SK-N-SH (cell line): ENCODE measurements around the gene PPP1R14C. TPM values are rescaled to one million over a fixed set of nuclear protein-coding genes. Genes with fewer than 3 reads are reported as not detected.

Source experiments
- CTCF ChIA-PET: fragments of 300-600, 350-600 bp; formaldehyde crosslinking; extraction: SDS; loops from one replicate; lab custom pipeline; 2021; lab: Yijun Ruan, JAX
- POLR2A ChIA-PET: fragments of 350-600 bp; sonication (Branson Sonifier 250); formaldehyde crosslinking; extraction: SDS; loops from one replicate; lab custom pipeline; 2020; ENCODE audit warnings: antibody characterized with exemption, inconsistent platforms; lab: Yijun Ruan, JAX
- DNase-seq: peaks from one replicate; pipeline ENCODE4 v3.0.0; 2012
- H2AFZ ChIP-seq: fragments of 200-600 bp; sonication (generic); 2 replicates; pipeline ENCODE4 v1.8.1; 2016; ENCODE audit warnings: antibody characterized with exemption, mild to moderate bottlenecking, low read depth
- H3F3A ChIP-seq: fragments of 200-600 bp; sonication (generic); replicated peaks from 2 replicates; pipeline ENCODE3; 2016; ENCODE audit warnings: antibody characterized with exemption, mild to moderate bottlenecking; ENCODE audit not compliant: insufficient read depth
- H3K27ac ChIP-seq, 2 experiments: fragments of 200-500 bp in 1 of 2; fragments of 200-600 bp in 1 of 2; sonication (Bioruptor generic) in 1 of 2; sonication (generic), shearing (Covaris generic) in 1 of 2; 2 replicates each; pipeline versions ENCODE4 v1.5.1 to v1.6.1; 2014 to 2016; ENCODE audit warnings: low read depth in 2 of 2, inconsistent platforms in 1 of 2, low read length in 1 of 2, mild to moderate bottlenecking in 1 of 2, mixed read lengths in 1 of 2
- H3K27me3 ChIP-seq: fragments of 200-600 bp; sonication (generic), shearing (Covaris generic); 2 replicates; pipeline ENCODE4 v1.6.1; 2016; ENCODE audit warnings: mixed run types; ENCODE audit not compliant: insufficient read depth
- H3K36me3 ChIP-seq, 2 experiments: fragments of 200-500 bp in 1 of 2; fragments of 200-600 bp in 1 of 2; sonication (Bioruptor generic) in 1 of 2; sonication (generic) in 1 of 2; replicated peaks in 1 of 2; 2 replicates each; pipeline versions ENCODE3 to v1.5.1; 2014 to 2016; ENCODE audit warnings: low read length in 1 of 2, mild to moderate bottlenecking in 1 of 2; ENCODE audit not compliant: insufficient read depth in 2 of 2, control insufficient read depth in 1 of 2
- H3K4me1 ChIP-seq, 2 experiments: fragments of 200-500 bp in 1 of 2; fragments of 200-600 bp in 1 of 2; sonication (Bioruptor generic) in 1 of 2; sonication (generic), shearing (Covaris generic) in 1 of 2; 2 replicates each; pipeline versions ENCODE4 v1.5.1 to v1.6.1; 2014 to 2016; ENCODE audit warnings: low read depth in 1 of 2, low read length in 1 of 2, mixed run types in 1 of 2; ENCODE audit not compliant: insufficient read depth in 2 of 2, control insufficient read depth in 1 of 2
- H3K4me2 ChIP-seq: fragments of 200-600 bp; sonication (generic), shearing (Covaris generic); 2 replicates; pipeline ENCODE4 v1.6.1; 2017; ENCODE audit warnings: mixed run types
- H3K4me3 ChIP-seq, 2 experiments: fragments of 200-500 bp in 1 of 2; fragments of 200-600 bp in 1 of 2; sonication (Bioruptor generic) in 1 of 2; sonication (generic), shearing (Covaris generic) in 1 of 2; 2 replicates each; pipeline versions ENCODE4 v1.5.1 to v1.8.1; 2014 to 2016; ENCODE audit warnings: low read depth in 2 of 2, inconsistent platforms in 1 of 2, low read length in 1 of 2, mild to moderate bottlenecking in 1 of 2, mixed read lengths in 1 of 2, moderate library complexity in 1 of 2
- H3K79me2 ChIP-seq: fragments of 200-600 bp; sonication (generic); 2 replicates; pipeline ENCODE4 v1.8.1; 2017; ENCODE audit warnings: mild to moderate bottlenecking; ENCODE audit not compliant: insufficient read depth
- H3K9ac ChIP-seq: fragments of 200-600 bp; sonication (generic); 2 replicates; pipeline ENCODE4 v1.6.1; 2017; ENCODE audit warnings: mixed run types
- H3K9me2 ChIP-seq: fragments of 200-600 bp; sonication (generic); 2 replicates; pipeline ENCODE4 v1.6.1; 2017; ENCODE audit warnings: mixed run types
- H3K9me3 ChIP-seq: fragments of 200-600 bp; sonication (generic); 2 replicates; pipeline ENCODE4 v1.6.1; 2017; ENCODE audit warnings: mixed run types, mild to moderate bottlenecking, moderate library complexity
- H4K20me1 ChIP-seq: fragments of 200-600 bp; sonication (generic); 2 replicates; pipeline ENCODE4 v1.6.1; 2017; ENCODE audit warnings: mild to moderate bottlenecking, mixed run types; ENCODE audit not compliant: insufficient read depth
- ELF1 ChIP-seq: IDR thresholded peaks from 2 replicates; pipeline ENCODE4 v1.4.0; 2012
- GATA2 ChIP-seq: sonication (generic); formaldehyde crosslinking; IDR thresholded peaks from 2 replicates; pipeline ENCODE4 v1.5.0; 2020; ENCODE audit warnings: mild to moderate bottlenecking, missing genetic modification reagents
- MEF2A ChIP-seq: IDR thresholded peaks from 2 replicates; pipeline ENCODE4 v1.4.0; 2012; ENCODE audit warnings: low read depth, borderline replicate concordance
- MXI1 ChIP-seq: IDR thresholded peaks from 2 replicates; pipeline ENCODE4 v1.6.1; 2012; ENCODE audit warnings: mild to moderate bottlenecking, low read depth, low read length, improper control_type of control experiment
- PBX3 ChIP-seq: IDR thresholded peaks from 2 replicates; pipeline ENCODE4; 2012
- POLR2AphosphoS5 ChIP-seq: IDR thresholded peaks from 2 replicates; pipeline ENCODE4 v1.6.1; 2012; ENCODE audit warnings: low read depth, low read length
- RFX5 ChIP-seq: IDR thresholded peaks from 2 replicates; pipeline ENCODE4 v1.6.1; 2012; ENCODE audit warnings: mild to moderate bottlenecking, improper control_type of control experiment, low read length
- RXRA ChIP-seq: IDR thresholded peaks from 2 replicates; pipeline ENCODE4 v1.4.0; 2012; ENCODE audit warnings: low read depth, mild to moderate bottlenecking, borderline replicate concordance
- SIN3A ChIP-seq: IDR thresholded peaks from 2 replicates; pipeline ENCODE4 v1.6.1; 2012; ENCODE audit warnings: low read depth, mild to moderate bottlenecking, low read length, moderate library complexity, borderline replicate concordance
- TEAD4 ChIP-seq: IDR thresholded peaks from 2 replicates; pipeline ENCODE4 v1.4.0; 2012; ENCODE audit warnings: mild to moderate bottlenecking, borderline replicate concordance; ENCODE audit not compliant: insufficient read depth
- USF1 ChIP-seq: IDR thresholded peaks from 2 replicates; pipeline ENCODE4 v1.4.0; 2012; ENCODE audit warnings: low read depth, borderline replicate concordance
- WGBS: methylation state at CpG from one replicate; pipeline ENCODE4 v1.1.6; 2017; ENCODE audit warnings: low lambda C conversion rate; 5-methylcytosine and 5-hydroxymethylcytosine counted together
- polyA plus RNA-seq, 3 experiments: library from polyadenylated mRNA; depleted of rRNA; stranded (reverse); fragments of >200 nt; gene quantifications; 2 replicates each; pipeline ENCODE4 v1.2.3, GENCODE V29; 2012
- TF ChIP-seq, protein P1 (sequence below): fragments of 200-600 bp; sonication (generic); IDR thresholded peaks from 2 replicates; pipeline ENCODE4 v1.6.1; 2017; ENCODE audit warnings: antibody characterized with exemption, mild to moderate bottlenecking, moderate library complexity
- TF ChIP-seq, protein P2 (sequence below): fragments of 150-350 bp; IDR thresholded peaks from 2 replicates; pipeline ENCODE4 v1.6.1; 2016; ENCODE audit warnings: mild to moderate bottlenecking, low read depth, low read length
- TF ChIP-seq, protein P3 (sequence below): IDR thresholded peaks from 2 replicates; pipeline ENCODE4 v1.4.0; 2012; ENCODE audit warnings: low read depth

The PPP1R14C gene
- polyA plus RNA-seq, 1 of the 3 experiments (the other 2 are of a cell fraction), result not detected

GRCh38 chr6:150271172-150271500 lies 128.3 kb downstream of the PPP1R14C start:
- no peak for TF ChIP-seq USF1
- TF ChIP-seq, protein P1, sequence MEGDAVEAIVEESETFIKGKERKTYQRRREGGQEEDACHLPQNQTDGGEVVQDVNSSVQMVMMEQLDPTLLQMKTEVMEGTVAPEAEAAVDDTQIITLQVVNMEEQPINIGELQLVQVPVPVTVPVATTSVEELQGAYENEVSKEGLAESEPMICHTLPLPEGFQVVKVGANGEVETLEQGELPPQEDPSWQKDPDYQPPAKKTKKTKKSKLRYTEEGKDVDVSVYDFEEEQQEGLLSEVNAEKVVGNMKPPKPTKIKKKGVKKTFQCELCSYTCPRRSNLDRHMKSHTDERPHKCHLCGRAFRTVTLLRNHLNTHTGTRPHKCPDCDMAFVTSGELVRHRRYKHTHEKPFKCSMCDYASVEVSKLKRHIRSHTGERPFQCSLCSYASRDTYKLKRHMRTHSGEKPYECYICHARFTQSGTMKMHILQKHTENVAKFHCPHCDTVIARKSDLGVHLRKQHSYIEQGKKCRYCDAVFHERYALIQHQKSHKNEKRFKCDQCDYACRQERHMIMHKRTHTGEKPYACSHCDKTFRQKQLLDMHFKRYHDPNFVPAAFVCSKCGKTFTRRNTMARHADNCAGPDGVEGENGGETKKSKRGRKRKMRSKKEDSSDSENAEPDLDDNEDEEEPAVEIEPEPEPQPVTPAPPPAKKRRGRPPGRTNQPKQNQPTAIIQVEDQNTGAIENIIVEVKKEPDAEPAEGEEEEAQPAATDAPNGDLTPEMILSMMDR, result no peak
- no peak for TF ChIP-seq MXI1
- TF ChIP-seq, protein P2, sequence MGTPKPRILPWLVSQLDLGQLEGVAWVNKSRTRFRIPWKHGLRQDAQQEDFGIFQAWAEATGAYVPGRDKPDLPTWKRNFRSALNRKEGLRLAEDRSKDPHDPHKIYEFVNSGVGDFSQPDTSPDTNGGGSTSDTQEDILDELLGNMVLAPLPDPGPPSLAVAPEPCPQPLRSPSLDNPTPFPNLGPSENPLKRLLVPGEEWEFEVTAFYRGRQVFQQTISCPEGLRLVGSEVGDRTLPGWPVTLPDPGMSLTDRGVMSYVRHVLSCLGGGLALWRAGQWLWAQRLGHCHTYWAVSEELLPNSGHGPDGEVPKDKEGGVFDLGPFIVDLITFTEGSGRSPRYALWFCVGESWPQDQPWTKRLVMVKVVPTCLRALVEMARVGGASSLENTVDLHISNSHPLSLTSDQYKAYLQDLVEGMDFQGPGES, result no peak
- no peak for TF ChIP-seq SIN3A
- no peak for TF ChIP-seq TEAD4
- TF ChIP-seq MEF2A, result no peak
- no peak for TF ChIP-seq RFX5
- no peak overlapping the region for H3K9ac ChIP-seq
- no peak overlapping the region for H3K4me2 ChIP-seq
- CTCF ChIA-PET, result no interaction called here
- POLR2A ChIA-PET, result no interaction called here
- no peak overlapping the region for H2AFZ ChIP-seq
- H3K9me3 ChIP-seq, result no peaks in the 10 kb centered on the region
- H3K27me3 ChIP-seq, result no peaks in the 10 kb centered on the region
- H4K20me1 ChIP-seq, result no peaks in the 10 kb centered on the region
- WGBS, result 0% methylated on average over 1 of the region's 1 CpG
- H3K9me2 ChIP-seq, result no peaks in the 10 kb centered on the region
- H3K36me3 ChIP-seq, result no peaks in the 10 kb centered on the region
- H3K4me1 ChIP-seq, result no peaks in the 10 kb centered on the region
- H3K79me2 ChIP-seq, result no peaks in the 10 kb centered on the region
- no peak overlapping the region for H3K4me3 ChIP-seq
- DNase-seq, result no peak
- H3F3A ChIP-seq, result peaks cover 11% of the 10 kb centered on the region
- no peak overlapping the region for H3K27ac ChIP-seq

GRCh38 chr6:150271501-150272263 lies 128.8 kb downstream of the PPP1R14C start:
- no peaks in the 10 kb centered on the region; the same call in 1 of the 2 replicates for H3K27me3 ChIP-seq
- H3K9ac ChIP-seq, result no peak overlapping the region
- H3F3A ChIP-seq, result peaks cover 11% of the 10 kb centered on the region
- H3K36me3 ChIP-seq, result no peaks in the 10 kb centered on the region
- H2AFZ ChIP-seq, result no peak overlapping the region
- no peaks in the 10 kb centered on the region for H3K79me2 ChIP-seq
- H4K20me1 ChIP-seq, result no peaks in the 10 kb centered on the region
- no peak for DNase-seq
- H3K9me3 ChIP-seq, result no peaks in the 10 kb centered on the region
- TF ChIP-seq SIN3A (no peak), GATA2 (CRISPR knock-in tag) (no peak), RXRA (no peak), MXI1 (no peak), POLR2AphosphoS5 (no peak), ELF1 (no peak), PBX3 (no peak), RFX5 (no peak)
- TF ChIP-seq, protein P3, sequence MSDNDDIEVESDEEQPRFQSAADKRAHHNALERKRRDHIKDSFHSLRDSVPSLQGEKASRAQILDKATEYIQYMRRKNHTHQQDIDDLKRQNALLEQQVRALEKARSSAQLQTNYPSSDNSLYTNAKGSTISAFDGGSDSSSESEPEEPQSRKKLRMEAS, result no peak
- CTCF ChIA-PET, result no interaction called here
- H3K4me3 ChIP-seq, result no peak overlapping the region
- no peak overlapping the region for H3K4me2 ChIP-seq
- POLR2A ChIA-PET, result no interaction called here
- WGBS, result 8% methylated on average over 6 of the region's 6 CpGs
- H3K9me2 ChIP-seq, result no peaks in the 10 kb centered on the region
- no peaks in the 10 kb centered on the region for H3K4me1 ChIP-seq
- H3K27ac ChIP-seq, result no peak overlapping the region
